ENCODE measurements around the gene PSMG4.

Gene PSMG4

GRCh38 chr6:3291987-3292386, 33.2 kb downstream of the PSMG4 start:
- Histone ChIP-seq H4K20me1 (peaks cover 0 to 6% (median 0%) of the 10 kb centered on the region in 11 experiments; a peak in 1 of 22 replicates), H3K27ac (no peak overlapping the region), H3K9ac (no peak overlapping the region), H3K4me3 (no peak overlapping the region), H3K9me3 (replicated peaks in 1 of 11) (no peaks in the 10 kb centered on the region), H3K27me3 (no peaks in the 10 kb centered on the region), H3K36me3 (peaks cover 0 to 6% (median 0%) of the 10 kb centered on the region in 11 experiments; a peak in 2 of 22 replicates), H3K4me2 (no peak overlapping the region), H3K4me1 (peaks cover 18 to 40% (median 34%) of the 10 kb centered on the region in 10 experiments)
- no peak for TF ChIP-seq Cebpa-rat (IDR thresholded peaks at IDR 0.05)

GRCh38 chr6:3292431-3293197, 33.9 kb downstream of the PSMG4 start:
- Histone ChIP-seq H3K9ac (no peak overlapping the region), H3K36me3 (no peaks in the 10 kb centered on the region)

GRCh38 chr6:3293271-3294155, 34.8 kb downstream of the PSMG4 start:
- H3K4me1 ChIP-seq, result peaks cover 12 to 33% (median 27%) of the 10 kb centered on the region in 10 experiments
- peaks cover 0 to 6% (median 0%) of the 10 kb centered on the region in 11 experiments; a peak in 1 of 22 replicates for H4K20me1 ChIP-seq
- no peaks in the 10 kb centered on the region for H3K36me3 ChIP-seq
- H3K4me3 ChIP-seq, result no peak overlapping the region
- H3K9ac ChIP-seq, result no peak overlapping the region
- no peak for TF ChIP-seq Cebpa-rat (IDR thresholded peaks at IDR 0.05)
- H3K27me3 ChIP-seq, result no peaks in the 10 kb centered on the region
- H3K4me2 ChIP-seq, result no peak overlapping the region
- no peaks in the 10 kb centered on the region for H3K9me3 ChIP-seq (replicated peaks in 1 of 11)
- H3K27ac ChIP-seq, result no peak overlapping the region

More at GRCh38 chr6:3292431-3293197, 33.9 kb downstream of the PSMG4 start:
- H3K4me1 ChIP-seq, result peaks cover 18 to 40% (median 34%) of the 10 kb centered on the region in 10 experiments
- no peak overlapping the region for H3K27ac ChIP-seq
- no peaks in the 10 kb centered on the region for H3K27me3 ChIP-seq
- H3K9me3 ChIP-seq (replicated peaks in 1 of 11), result no peaks in the 10 kb centered on the region
- no peak overlapping the region for H3K4me2 ChIP-seq
- H4K20me1 ChIP-seq, result peaks cover 0 to 6% (median 0%) of the 10 kb centered on the region in 11 experiments; a peak in 1 of 22 replicates
- TF ChIP-seq Cebpa-rat (IDR thresholded peaks at IDR 0.05), result no peak
- no peak overlapping the region for H3K4me3 ChIP-seq

GRCh38 chr6:3294396-3294795, 35.6 kb downstream of the PSMG4 start:
- no peak overlapping the region for H3K27ac ChIP-seq
- H3K4me1 ChIP-seq, result peaks cover 3 to 25% (median 19%) of the 10 kb centered on the region in 10 experiments; a peak in 19 of 20 replicates
- TF ChIP-seq Cebpa-rat (IDR thresholded peaks at IDR 0.05), result no peak
- H3K4me3 ChIP-seq, result no peak overlapping the region
- H3K9me3 ChIP-seq (replicated peaks in 1 of 11), result no peaks in the 10 kb centered on the region
- peaks cover 0 to 6% (median 0%) of the 10 kb centered on the region in 11 experiments; a peak in 1 of 22 replicates for H4K20me1 ChIP-seq
- no peak overlapping the region for H3K9ac ChIP-seq
- no peak overlapping the region for H3K4me2 ChIP-seq
- H3K27me3 ChIP-seq, result no peaks in the 10 kb centered on the region
- no peaks in the 10 kb centered on the region for H3K36me3 ChIP-seq

- Histone ChIP-seq H3K27ac (no peak overlapping the region), H3K27me3 (no peaks in the 10 kb centered on the region), H3K4me1 (peaks cover 0 to 17% (median 11%) of the 10 kb centered on the region in 10 experiments; a peak in 11 of 20 replicates), H4K20me1 (peaks cover 0 to 6% (median 0%) of the 10 kb centered on the region in 11 experiments; a peak in 1 of 22 replicates), H3K36me3 (no peaks in the 10 kb centered on the region), H3K4me2 (peak overlapping the region in 4 of 11 experiments; percentile 4 to 48 (median 35); a peak in 5 of 22 replicates), H3K9ac (no peak overlapping the region), H3K4me3 (no peak overlapping the region), H3K9me3 (replicated peaks in 1 of 11) (no peaks in the 10 kb centered on the region)
- no peak for TF ChIP-seq Cebpa-rat (IDR thresholded peaks at IDR 0.05)
Measured at GRCh38 chr6:3294921-3295871, 36.4 kb downstream of the PSMG4 start.

GRCh38 chr6:3296078-3296477, 37.3 kb downstream of the PSMG4 start:
- Histone ChIP-seq H3K27ac (no peak overlapping the region), H3K4me2 (peak overlapping the region in 4 of 11 experiments; percentile 4 to 48 (median 35); a peak in 4 of 22 replicates), H3K9me3 (replicated peaks in 1 of 11) (no peaks in the 10 kb centered on the region), H3K4me1 (peaks cover 0 to 14% (median 10%) of the 10 kb centered on the region in 10 experiments; a peak in 11 of 20 replicates), H3K27me3 (no peaks in the 10 kb centered on the region), H3K4me3 (no peak overlapping the region), H3K9ac (no peak overlapping the region; a peak in 1 of 22 replicates), H4K20me1 (peaks cover 0 to 6% (median 0%) of the 10 kb centered on the region in 11 experiments; a peak in 1 of 22 replicates), H3K36me3 (no peaks in the 10 kb centered on the region)
- TF ChIP-seq Cebpa-rat (IDR thresholded peaks at IDR 0.05), result no peak

GRCh38 chr6:3296537-3296936, 37.8 kb downstream of the PSMG4 start:
- no peak overlapping the region for H3K4me3 ChIP-seq
- no peak for TF ChIP-seq Cebpa-rat (IDR thresholded peaks at IDR 0.05)
- no peak overlapping the region for H3K9ac ChIP-seq
- H3K9me3 ChIP-seq (replicated peaks in 1 of 11), result no peaks in the 10 kb centered on the region
- no peak overlapping the region for H3K4me2 ChIP-seq
- H3K36me3 ChIP-seq, result no peaks in the 10 kb centered on the region
- H3K27ac ChIP-seq, result no peak overlapping the region
- H3K27me3 ChIP-seq, result no peaks in the 10 kb centered on the region
- peaks cover 0 to 14% (median 10%) of the 10 kb centered on the region in 10 experiments; a peak in 11 of 20 replicates for H3K4me1 ChIP-seq
- peaks cover 0 to 6% (median 0%) of the 10 kb centered on the region in 11 experiments; a peak in 1 of 22 replicates for H4K20me1 ChIP-seq

GRCh38 chr6:3297006-3297405, 38.3 kb downstream of the PSMG4 start:
- H3K27ac ChIP-seq, result no peak overlapping the region
- no peak overlapping the region for H3K4me3 ChIP-seq
- H3K9me3 ChIP-seq (replicated peaks in 1 of 11), result no peaks in the 10 kb centered on the region
- no peak for TF ChIP-seq Cebpa-rat (IDR thresholded peaks at IDR 0.05)
- peaks cover 0 to 14% (median 10%) of the 10 kb centered on the region in 10 experiments; a peak in 11 of 20 replicates for H3K4me1 ChIP-seq
- no peaks in the 10 kb centered on the region for H3K27me3 ChIP-seq
- peaks cover 0 to 6% (median 0%) of the 10 kb centered on the region in 11 experiments; a peak in 1 of 22 replicates for H4K20me1 ChIP-seq
- H3K9ac ChIP-seq, result no peak overlapping the region
- no peak overlapping the region for H3K4me2 ChIP-seq
- no peaks in the 10 kb centered on the region for H3K36me3 ChIP-seq

Measured in BLaER1 treated with 17β-estradiol and CSF1 and Interleukin-3, amounts not matched to agents 10 nM and 100 nM (cell line).